Trophoblast cell (in vitro differentiated cells and primary cell): ENCODE data around the gene NHS.

Source experiments
- DNase-seq, 2 donors: peaks; one replicate each; pipeline ENCODE4 v3.0.0-alpha.2; 2016
- H2AFZ ChIP-seq: 2 replicates; pipeline ENCODE4 v1.6.1; 2013; ENCODE audit warnings: low read length, moderate library complexity, mild to moderate bottlenecking; ENCODE audit not compliant: insufficient read depth, poor library complexity
- H2AK5ac ChIP-seq: 2 replicates; pipeline ENCODE4 v1.6.1; 2013; ENCODE audit warnings: mild to moderate bottlenecking, low read length
- H2BK120ac ChIP-seq: 2 replicates; pipeline ENCODE4 v1.6.1; 2013; ENCODE audit warnings: low read length, mild to moderate bottlenecking, moderate library complexity; ENCODE audit not compliant: insufficient read depth, poor library complexity
- H2BK12ac ChIP-seq: 2 replicates; pipeline ENCODE4 v1.6.1; 2013; ENCODE audit warnings: mild to moderate bottlenecking, low read length, moderate library complexity
- H2BK5ac ChIP-seq: 2 replicates; pipeline ENCODE4 v1.6.1; 2013; ENCODE audit warnings: low read length, low read depth, moderate library complexity, mild to moderate bottlenecking; ENCODE audit not compliant: poor library complexity
- H3K14ac ChIP-seq: 2 replicates; pipeline ENCODE4 v1.6.1; 2013; ENCODE audit warnings: mild to moderate bottlenecking, low read length
- H3K18ac ChIP-seq: 2 replicates; pipeline ENCODE4 v1.6.1; 2013; ENCODE audit warnings: mild to moderate bottlenecking, low read length
- H3K23ac ChIP-seq: 2 replicates; pipeline ENCODE4 v1.6.1; 2013; ENCODE audit warnings: low read length
- H3K27ac ChIP-seq: 2 replicates; pipeline ENCODE4 v1.5.1; 2013; ENCODE audit warnings: low read depth, mild to moderate bottlenecking, inconsistent platforms, low read length, moderate library complexity
- H3K27me3 ChIP-seq: 2 replicates; pipeline ENCODE4 v1.6.1; 2013; ENCODE audit warnings: inconsistent platforms, mild to moderate bottlenecking, low read length, moderate library complexity; ENCODE audit not compliant: insufficient read depth
- H3K36me3 ChIP-seq, 2 experiments: 1 replicate in 1 of 2; 2 replicates in 1 of 2; pipeline ENCODE4 v1.6.1; 2013; ENCODE audit warnings: low read length in 2 of 2, mild to moderate bottlenecking in 2 of 2, moderate library complexity in 1 of 2; ENCODE audit not compliant: insufficient read depth in 2 of 2, control insufficient read depth in 1 of 2
- H3K4ac ChIP-seq: 2 replicates; pipeline ENCODE4 v1.6.1; 2013; ENCODE audit warnings: low read depth, mild to moderate bottlenecking, low read length, moderate library complexity
- H3K4me1 ChIP-seq, 2 experiments: 1 replicate in 1 of 2; 2 replicates in 1 of 2; pipeline ENCODE4 v1.6.1; 2013; ENCODE audit warnings: low read length in 2 of 2, mild to moderate bottlenecking in 2 of 2, moderate library complexity in 1 of 2; ENCODE audit not compliant: insufficient read depth in 2 of 2, control insufficient read depth in 1 of 2
- H3K4me2 ChIP-seq: 2 replicates; pipeline ENCODE4 v1.6.1; 2013; ENCODE audit warnings: inconsistent platforms, mild to moderate bottlenecking, low read length, moderate library complexity
- H3K4me3 ChIP-seq: 2 replicates; pipeline ENCODE4 v1.5.1; 2013; ENCODE audit warnings: mild to moderate bottlenecking, low read depth, low read length, inconsistent platforms
- H3K79me1 ChIP-seq: one replicate; pipeline ENCODE4 v1.6.1; 2013; ENCODE audit warnings: low read length
- H3K79me2 ChIP-seq: 2 replicates; pipeline ENCODE4 v1.6.1; 2013; ENCODE audit warnings: low read length, mild to moderate bottlenecking; ENCODE audit not compliant: control insufficient read depth, insufficient read depth, poor library complexity
- H3K9ac ChIP-seq: 2 replicates; pipeline ENCODE4 v1.6.1; 2013; ENCODE audit warnings: mild to moderate bottlenecking, low read length
- H3K9me3 ChIP-seq: 2 replicates; pipeline ENCODE4 v1.6.1; 2013; ENCODE audit warnings: low read depth, mild to moderate bottlenecking, control low read depth, inconsistent platforms, low read length; ENCODE audit not compliant: insufficient read depth
- H4K12ac ChIP-seq: 2 replicates; pipeline ENCODE4 v1.6.1; 2013; ENCODE audit warnings: low read depth, mild to moderate bottlenecking, low read length, moderate library complexity
- H4K8ac ChIP-seq: 2 replicates; pipeline ENCODE4 v1.6.1; 2013; ENCODE audit warnings: low read depth, mild to moderate bottlenecking, low read length, moderate library complexity
- H4K91ac ChIP-seq: one replicate; pipeline ENCODE4 v1.6.1; 2013; ENCODE audit warnings: low read depth, mild to moderate bottlenecking, low read length, moderate library complexity
- WGBS: extraction: QIAGEN DNeasy Blood & Tissue Kit; methylation state at CpG from one replicate; pipeline ENCODE4 v1.1.7; 2013; ENCODE audit warnings: missing lambda C conversion rate; ENCODE audit not compliant: insufficient read length, insufficient coverage; ENCODE audit errors: extremely low coverage; 5-methylcytosine and 5-hydroxymethylcytosine counted together

Gene NHS

GRCh38 chrX:17414027-17414658 lies 39.1 kb downstream of the NHS start:
- no peaks in the 10 kb centered on the region for H3K4me1 ChIP-seq
- DNase-seq: peak; percentile 53 to 64
- H2BK12ac ChIP-seq: no peak overlapping the region
- no peaks in the 10 kb centered on the region for H3K79me1 ChIP-seq
- H3K9ac ChIP-seq: no peak overlapping the region
- no peak overlapping the region for H2BK120ac ChIP-seq
- H4K12ac ChIP-seq: no peak overlapping the region
- H2AFZ ChIP-seq: no peak overlapping the region
- no peaks in the 10 kb centered on the region for H3K36me3 ChIP-seq
- no peaks in the 10 kb centered on the region for H3K79me2 ChIP-seq
- no peak overlapping the region for H3K4ac ChIP-seq
- WGBS: no CpG with 5 or more reads among the region's 7 CpGs
- no peak overlapping the region for H4K8ac ChIP-seq
- H3K27ac ChIP-seq: no peak overlapping the region
- H3K18ac ChIP-seq: no peak overlapping the region
- no peak overlapping the region for H2AK5ac ChIP-seq
- no peak overlapping the region for H2BK5ac ChIP-seq
- H3K23ac ChIP-seq: no peak overlapping the region
- no peaks in the 10 kb centered on the region for H3K9me3 ChIP-seq
- H3K4me2 ChIP-seq: no peak overlapping the region
- no peak overlapping the region for H4K91ac ChIP-seq
- H3K27me3 ChIP-seq: no peaks in the 10 kb centered on the region
- H3K14ac ChIP-seq: no peak overlapping the region
- no peak overlapping the region for H3K4me3 ChIP-seq

GRCh38 chrX:17414839-17415238 lies 39.8 kb downstream of the NHS start:
- Histone ChIP-seq H3K9ac (no peak overlapping the region), H4K8ac (no peak overlapping the region), H3K23ac (no peak overlapping the region), H3K18ac (no peak overlapping the region), H3K27ac (no peak overlapping the region), H3K9me3 (no peaks in the 10 kb centered on the region), H3K4me2 (no peak overlapping the region), H3K27me3 (no peaks in the 10 kb centered on the region), H2AK5ac (no peak overlapping the region), H2AFZ (no peak overlapping the region), H4K12ac (no peak overlapping the region), H2BK12ac (no peak overlapping the region), H3K79me1 (no peaks in the 10 kb centered on the region), H3K4me3 (no peak overlapping the region), H3K36me3 (no peaks in the 10 kb centered on the region), H4K91ac (no peak overlapping the region), H3K4ac (no peak overlapping the region), H3K4me1 (no peaks in the 10 kb centered on the region), H2BK120ac (no peak overlapping the region), H2BK5ac (no peak overlapping the region), H3K14ac (no peak overlapping the region), H3K79me2 (no peaks in the 10 kb centered on the region)
- no CpG with 5 or more reads among the region's 6 CpGs for WGBS
- DNase-seq: peak in 1 of 2 donors; percentile 39

DNA sequence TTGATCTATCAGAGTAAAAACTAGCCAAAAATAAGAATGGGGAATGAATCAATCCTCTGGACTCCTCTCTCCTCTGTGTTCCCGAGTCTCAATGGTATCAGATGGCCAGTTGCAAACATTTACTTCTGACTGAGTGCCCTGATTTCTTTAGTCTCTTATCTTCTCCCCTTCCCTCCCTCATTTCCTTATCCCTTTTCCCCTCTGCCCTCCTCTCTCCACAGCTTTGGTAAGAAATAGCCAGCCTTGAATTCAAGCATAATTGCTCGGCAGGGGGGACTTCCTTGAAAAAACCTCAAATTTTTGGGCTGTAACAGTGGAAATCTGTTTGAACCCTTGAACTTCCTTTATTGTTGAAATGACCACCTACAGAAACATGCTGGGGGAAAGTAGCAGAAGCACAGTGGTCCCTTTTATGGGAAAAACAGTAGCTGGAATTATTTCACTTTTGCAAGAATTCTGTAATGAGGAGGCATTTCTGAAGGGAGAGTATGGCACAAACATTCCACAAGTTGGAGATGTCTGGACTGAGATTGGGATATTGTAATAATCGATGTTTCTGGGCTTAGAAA lies 40.3 kb downstream of the NHS start:
- Histone ChIP-seq H3K23ac (no peak overlapping the region), H3K9ac (no peak overlapping the region), H2AFZ (no peak overlapping the region), H3K9me3 (no peaks in the 10 kb centered on the region), H2BK12ac (no peak overlapping the region), H2AK5ac (no peak overlapping the region), H3K4ac (no peak overlapping the region), H3K79me1 (no peaks in the 10 kb centered on the region), H2BK120ac (no peak overlapping the region), H3K18ac (no peak overlapping the region), H3K14ac (no peak overlapping the region), H3K36me3 (no peaks in the 10 kb centered on the region), H3K27ac (no peak overlapping the region), H4K91ac (no peak overlapping the region), H3K27me3 (no peaks in the 10 kb centered on the region), H4K12ac (no peak overlapping the region), H3K4me2 (no peak overlapping the region), H2BK5ac (no peak overlapping the region), H4K8ac (no peak overlapping the region), H3K4me3 (no peak overlapping the region), H3K79me2 (no peaks in the 10 kb centered on the region), H3K4me1 (no peaks in the 10 kb centered on the region)
- no peak for DNase-seq
- no CpG with 5 or more reads among the region's 3 CpGs for WGBS

DNA sequence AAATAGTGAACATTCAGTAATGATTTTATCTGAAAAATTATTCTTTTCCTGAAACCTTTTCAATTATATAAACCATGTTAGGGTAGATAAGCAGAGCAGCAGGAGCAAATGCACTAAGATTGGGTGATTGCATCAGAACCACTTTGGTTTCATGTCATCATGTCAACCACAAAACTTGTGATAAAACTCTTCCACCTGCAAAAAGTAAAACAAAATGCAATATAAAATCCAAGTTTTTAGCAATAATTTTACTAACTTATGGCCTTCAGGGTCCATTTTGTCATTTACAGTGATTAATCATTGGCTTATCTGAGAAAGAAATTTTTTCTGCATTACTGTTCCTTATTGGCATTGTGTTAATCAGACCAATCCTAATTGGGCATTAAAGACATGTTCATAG lies 42.4 kb downstream of the NHS start:
- no peaks in the 10 kb centered on the region for H3K4me1 ChIP-seq
- no peak overlapping the region for H4K91ac ChIP-seq
- no peak overlapping the region for H4K12ac ChIP-seq
- no peaks in the 10 kb centered on the region for H3K9me3 ChIP-seq
- H3K4me3 ChIP-seq: no peak overlapping the region
- no peak overlapping the region for H2AK5ac ChIP-seq
- H2BK5ac ChIP-seq: no peak overlapping the region
- H3K36me3 ChIP-seq: no peaks in the 10 kb centered on the region
- no peak overlapping the region for H3K4ac ChIP-seq
- H2AFZ ChIP-seq: no peak overlapping the region
- no peak overlapping the region for H3K14ac ChIP-seq
- H2BK120ac ChIP-seq: no peak overlapping the region
- no peaks in the 10 kb centered on the region for H3K27me3 ChIP-seq
- H2BK12ac ChIP-seq: no peak overlapping the region
- H4K8ac ChIP-seq: no peak overlapping the region
- H3K27ac ChIP-seq: no peak overlapping the region
- H3K79me2 ChIP-seq: no peaks in the 10 kb centered on the region
- H3K18ac ChIP-seq: no peak overlapping the region
- no peak overlapping the region for H3K9ac ChIP-seq
- DNase-seq: no peak
- H3K4me2 ChIP-seq: no peak overlapping the region
- no peak overlapping the region for H3K23ac ChIP-seq
- H3K79me1 ChIP-seq: no peaks in the 10 kb centered on the region
